ENCODE data around the gene FAM110C. TPM values are rescaled to one million over a fixed set of nuclear protein-coding genes. Genes with fewer than 3 reads are reported as not detected.
A peak's percentile ranks its signal among the peaks of the same experiment; 100 is the strongest.

FAM110C gene
- polyA plus RNA-seq, 1 donor from 2014 or later, result 0.21 TPM

GRCh38 chr2:44748-45341 is 1.5 kb downstream of the FAM110C start:
- H3K9me3 ChIP-seq (ENCODE audit: low read length), result no peaks in the 10 kb centered on the region
- H3K9ac ChIP-seq (ENCODE audit: low read length), result no peak overlapping the region
- H3K27me3 ChIP-seq (ENCODE audit: insufficient read depth, low read depth, low read length), result peaks cover 66% of the 10 kb centered on the region
- TF ChIP-seq EP300 (conservative IDR thresholded peaks at IDR 0.05; ENCODE audit: poor library complexity, severe bottlenecking) (no peak), CTCF (IDR thresholded peaks at IDR 0.05; ENCODE audit: poor library complexity, severe bottlenecking) (no peak)
- no peaks in the 10 kb centered on the region for H4K20me1 ChIP-seq (ENCODE audit: insufficient read depth)
- no peaks in the 10 kb centered on the region for H3K9me2 ChIP-seq (ENCODE audit: insufficient read depth, low read length)
- no peaks in the 10 kb centered on the region for H3K36me3 ChIP-seq (ENCODE audit: insufficient read depth, low read length)
- no peaks in the 10 kb centered on the region for H3F3A ChIP-seq (ENCODE audit: insufficient read depth, low read length, poor library complexity, severe bottlenecking)
- no peaks in the 10 kb centered on the region for H3K79me2 ChIP-seq (replicated peaks; ENCODE audit: insufficient read depth, low read length)
- H3K4me3 ChIP-seq (ENCODE audit: low read length), result peak overlapping the region; percentile 66
- no peak overlapping the region for H3K4me2 ChIP-seq (ENCODE audit: low read length)
- no peak overlapping the region for H3K27ac ChIP-seq (ENCODE audit: low read length)
- H2AFZ ChIP-seq (ENCODE audit: low read depth, low read length), result no peak overlapping the region

- no peaks in the 10 kb centered on the region for H3F3A ChIP-seq (ENCODE audit: insufficient read depth, low read length, poor library complexity, severe bottlenecking)
- no peak overlapping the region for H3K27ac ChIP-seq (ENCODE audit: low read length)
- H3K27me3 ChIP-seq (ENCODE audit: insufficient read depth, low read depth, low read length), result peaks cover 52% of the 10 kb centered on the region
- H3K36me3 ChIP-seq (ENCODE audit: insufficient read depth, low read length), result no peaks in the 10 kb centered on the region
- H2AFZ ChIP-seq (ENCODE audit: low read depth, low read length), result no peak overlapping the region
- no peak overlapping the region for H3K4me3 ChIP-seq (ENCODE audit: low read length)
- no peaks in the 10 kb centered on the region for H3K9me2 ChIP-seq (ENCODE audit: insufficient read depth, low read length)
- no peaks in the 10 kb centered on the region for H3K9me3 ChIP-seq (ENCODE audit: low read length)
- H4K20me1 ChIP-seq (ENCODE audit: insufficient read depth), result no peaks in the 10 kb centered on the region
- no peaks in the 10 kb centered on the region for H3K79me2 ChIP-seq (replicated peaks; ENCODE audit: insufficient read depth, low read length)
- H3K4me2 ChIP-seq (ENCODE audit: low read length), result no peak overlapping the region
- H3K9ac ChIP-seq (ENCODE audit: low read length), result no peak overlapping the region
- TF ChIP-seq RAD21 (conservative IDR thresholded peaks at IDR 0.05) (no peak), EZH2 (IDR thresholded peaks at IDR 0.05; ENCODE audit: borderline replicate concordance, insufficient read depth, low read length, poor library complexity, severe bottlenecking) (no peak), TAF1 (IDR thresholded peaks at IDR 0.05; ENCODE audit: low read depth) (no peak), MXI1 (conservative IDR thresholded peaks at IDR 0.05; ENCODE audit: poor library complexity, severe bottlenecking) (no peak), POLR2AphosphoS5 (IDR thresholded peaks at IDR 0.05) (no peak), SMC3 (conservative IDR thresholded peaks at IDR 0.05; ENCODE audit: poor library complexity) (no peak), REST (IDR thresholded peaks at IDR 0.05; ENCODE audit: borderline replicate concordance) (no peak), CTCF (IDR thresholded peaks at IDR 0.05; ENCODE audit: poor library complexity, severe bottlenecking) (no peak), EP300 (conservative IDR thresholded peaks at IDR 0.05; ENCODE audit: poor library complexity, severe bottlenecking) (no peak)
Observed at GRCh38 chr2:42788-43187, 3.5 kb downstream of the FAM110C start.

Data from neural cell (in vitro differentiated cells).